OCI-LY1 (cell line): ENCODE measurements around the gene FETUB.

ENCODE experiments used
- CTCF ChIP-seq: fragments of 200-600 bp; sonication (generic), shearing (Covaris generic); IDR thresholded peaks from 2 replicates; pipeline ENCODE4 v1.5.1; 2017; ENCODE audit warnings: mild to moderate bottlenecking, antibody characterized with exemption, low read length, moderate library complexity, mixed read lengths
- EZH2 ChIP-seq: fragments of 200-600 bp; sonication (generic), shearing (Covaris generic); IDR thresholded peaks from 2 replicates; pipeline ENCODE4 v1.8.0; 2017; ENCODE audit warnings: borderline replicate concordance, mixed run types, mild to moderate bottlenecking, antibody characterized with exemption, low read length, moderate library complexity, mixed read lengths

GRCh38 chr3:186605078-186605477 is 35.1 kb upstream of the FETUB start:
- TF ChIP-seq CTCF = no peak
- no peak for TF ChIP-seq EZH2
